KMS-11 (cell line): ENCODE measurements around the gene ATF7.

Source experiments
- H2AFZ ChIP-seq: fragments of 200-600 bp; sonication (generic); 2 replicates; pipeline ENCODE4 v1.6.1; 2016; ENCODE audit warnings: antibody characterized with exemption, mixed run types, low read depth
- H3K27ac ChIP-seq: fragments of 200-600 bp; sonication (generic); 2 replicates; pipeline ENCODE4 v1.6.1; 2016; ENCODE audit warnings: mild to moderate bottlenecking, mixed run types
- H3K27me3 ChIP-seq: fragments of 200-600 bp; sonication (generic); 2 replicates; pipeline ENCODE4 v1.6.1; 2017; ENCODE audit warnings: mild to moderate bottlenecking, low read depth, mixed run types, moderate library complexity; ENCODE audit not compliant: insufficient read depth
- H3K36me3 ChIP-seq: fragments of 200-600 bp; sonication (generic); 2 replicates; pipeline ENCODE4 v1.6.1; 2017; ENCODE audit warnings: mild to moderate bottlenecking, mixed run types; ENCODE audit not compliant: insufficient read depth
- H3K4me1 ChIP-seq: fragments of 200-600 bp; sonication (generic); 2 replicates; pipeline ENCODE4 v1.6.1; 2016; ENCODE audit warnings: mild to moderate bottlenecking, low read depth, mixed run types; ENCODE audit not compliant: poor library complexity, severe bottlenecking
- H3K4me2 ChIP-seq: fragments of 200-600 bp; sonication (generic); 2 replicates; pipeline ENCODE4 v1.7.0; 2016; ENCODE audit warnings: mild to moderate bottlenecking, mixed run types
- H3K4me3 ChIP-seq: fragments of 200-600 bp; sonication (generic); IDR thresholded peaks from 2 replicates; pipeline ENCODE4 v1.6.1; 2017; ENCODE audit warnings: low read depth, low read length, mixed read lengths; ENCODE audit not compliant: insufficient read depth
- H3K79me2 ChIP-seq: fragments of 200-600 bp; sonication (generic); 2 replicates; pipeline ENCODE4 v1.6.1; 2016; ENCODE audit warnings: low read depth, mixed run types; ENCODE audit not compliant: insufficient read depth
- H3K9ac ChIP-seq: fragments of 200-600 bp; sonication (generic); 2 replicates; pipeline ENCODE4 v1.6.1; 2016; ENCODE audit warnings: mild to moderate bottlenecking, mixed run types
- H4K20me1 ChIP-seq: fragments of 200-600 bp; sonication (generic); 2 replicates; pipeline ENCODE4 v1.6.1; 2016; ENCODE audit warnings: mild to moderate bottlenecking, mixed run types; ENCODE audit not compliant: insufficient read depth
- CTCF ChIP-seq: fragments of 200-600 bp; sonication (generic); conservative IDR thresholded peaks from 2 replicates; pipeline ENCODE4 v1.6.1; 2017; ENCODE audit warnings: low read depth, mild to moderate bottlenecking, antibody characterized with exemption, low read length, moderate library complexity, mixed read lengths

The ATF7 gene

GRCh38 chr12:53467880-53468279 is 158.3 kb downstream of the ATF7 start:
- Histone ChIP-seq H4K20me1 (peaks cover 25% of the 10 kb centered on the region), H3K4me3 (no peak overlapping the region), H2AFZ (no peak overlapping the region), H3K79me2 (peaks cover 91% of the 10 kb centered on the region), H3K36me3 (peaks cover 76% of the 10 kb centered on the region; the same call in 1 of the 2 replicates), H3K27me3 (no peaks in the 10 kb centered on the region), H3K27ac (peak overlapping the region; percentile 59), H3K4me2 (peak overlapping the region; percentile 77), H3K4me1 (peaks cover 99% of the 10 kb centered on the region), H3K9ac (no peak overlapping the region; the same call in 1 of the 2 replicates)
- no peak for TF ChIP-seq CTCF

- H4K20me1 ChIP-seq, result peaks cover 33% of the 10 kb centered on the region
- H3K4me2 ChIP-seq, result peak overlapping the region; percentile 77
- no peak for TF ChIP-seq CTCF
- H3K79me2 ChIP-seq, result peaks cover 91% of the 10 kb centered on the region
- no peak overlapping the region for H2AFZ ChIP-seq
- peaks cover 99% of the 10 kb centered on the region for H3K4me1 ChIP-seq
- no peak overlapping the region for H3K4me3 ChIP-seq
- H3K27me3 ChIP-seq, result no peaks in the 10 kb centered on the region
- peak overlapping the region; percentile 59 for H3K27ac ChIP-seq
- peaks cover 83% of the 10 kb centered on the region; the same call in 1 of the 2 replicates for H3K36me3 ChIP-seq
- H3K9ac ChIP-seq, result peak overlapping the region; percentile 0; the same call in 1 of the 2 replicates
Measured at GRCh38 chr12:53467082-53467481, 159.1 kb downstream of the ATF7 start.

- no peak overlapping the region for H3K4me3 ChIP-seq
- peaks cover 99% of the 10 kb centered on the region for H3K4me1 ChIP-seq
- H3K27ac ChIP-seq, result peak overlapping the region; percentile 59
- H3K36me3 ChIP-seq, result peaks cover 83% of the 10 kb centered on the region; the same call in 1 of the 2 replicates
- peak overlapping the region; percentile 77 for H3K4me2 ChIP-seq
- H2AFZ ChIP-seq, result no peak overlapping the region
- H3K79me2 ChIP-seq, result peaks cover 91% of the 10 kb centered on the region
- no peak for TF ChIP-seq CTCF
- H3K27me3 ChIP-seq, result no peaks in the 10 kb centered on the region
- H4K20me1 ChIP-seq, result peaks cover 37% of the 10 kb centered on the region
- no peak overlapping the region; the same call in 1 of the 2 replicates for H3K9ac ChIP-seq
Measured at GRCh38 chr12:53466640-53467039, 159.5 kb downstream of the ATF7 start.

GRCh38 chr12:53465679-53466078 is 160.5 kb downstream of the ATF7 start:
- Histone ChIP-seq H4K20me1 (peaks cover 44% of the 10 kb centered on the region), H3K27me3 (no peaks in the 10 kb centered on the region), H3K4me1 (peaks cover 100% of the 10 kb centered on the region), H3K27ac (peak overlapping the region; percentile 59), H3K4me3 (no peak overlapping the region), H3K79me2 (peaks cover 94% of the 10 kb centered on the region), H3K9ac (no peak overlapping the region; the same call in 1 of the 2 replicates), H3K36me3 (peaks cover 86% of the 10 kb centered on the region; the same call in 1 of the 2 replicates), H3K4me2 (peak overlapping the region; percentile 77), H2AFZ (no peak overlapping the region)
- peak; percentile 20; the same call in 1 of the 2 replicates for TF ChIP-seq CTCF
